ENCODE data around the gene ARPC5L. TPM values are rescaled to one million over a fixed set of nuclear protein-coding genes. Genes with fewer than 3 reads are reported as not detected.

Gene ARPC5L
- total and polyA plus RNA-seq, 2 of the 13 experiments (the other 11 are each of a cell fraction or from before 2014, with no cell fraction given) = 29.9 to 33.8 TPM

DNA sequence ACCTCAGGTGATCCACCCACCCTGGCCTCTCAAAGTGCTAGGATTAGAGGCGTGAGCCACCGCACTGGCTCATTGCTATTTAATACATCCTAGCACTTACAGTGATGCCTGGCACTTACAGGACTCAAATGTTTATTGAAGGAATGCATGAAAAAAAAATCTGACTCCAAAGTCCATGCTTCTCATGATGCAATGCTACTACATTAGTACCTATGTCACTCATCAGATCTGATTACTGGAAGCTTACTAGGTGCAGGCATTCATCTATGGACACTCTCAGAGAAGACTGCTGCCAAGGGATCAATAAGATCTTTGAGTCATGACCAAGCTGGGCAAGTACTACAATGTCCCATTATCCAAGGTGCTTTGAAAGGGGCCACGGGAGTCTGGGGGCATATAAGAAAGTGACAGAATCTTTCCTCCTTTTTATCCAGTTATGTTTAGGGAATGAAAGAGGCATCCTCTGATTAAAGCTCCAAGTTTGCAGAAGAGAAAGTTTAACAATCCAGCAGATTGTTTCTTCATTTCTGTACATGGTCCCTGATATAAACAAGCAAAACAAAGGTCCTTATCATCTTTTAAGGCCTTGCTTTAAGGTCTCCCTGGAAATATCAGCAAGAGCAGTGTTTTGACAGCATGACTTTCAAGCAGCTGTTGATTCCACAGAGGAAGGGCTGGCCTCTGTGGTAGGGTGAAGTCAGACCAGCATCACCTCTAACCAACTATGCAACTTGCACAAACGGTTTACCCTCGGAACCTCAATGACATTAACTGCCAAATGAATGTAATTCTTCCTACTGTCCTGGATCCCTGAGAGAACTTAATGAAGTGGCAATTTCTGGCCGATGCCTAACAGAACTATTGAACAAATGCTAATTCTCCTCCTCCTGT lies 35.9 kb downstream of the ARPC5L start (continued):
- TF ChIP-seq, protein P1, sequence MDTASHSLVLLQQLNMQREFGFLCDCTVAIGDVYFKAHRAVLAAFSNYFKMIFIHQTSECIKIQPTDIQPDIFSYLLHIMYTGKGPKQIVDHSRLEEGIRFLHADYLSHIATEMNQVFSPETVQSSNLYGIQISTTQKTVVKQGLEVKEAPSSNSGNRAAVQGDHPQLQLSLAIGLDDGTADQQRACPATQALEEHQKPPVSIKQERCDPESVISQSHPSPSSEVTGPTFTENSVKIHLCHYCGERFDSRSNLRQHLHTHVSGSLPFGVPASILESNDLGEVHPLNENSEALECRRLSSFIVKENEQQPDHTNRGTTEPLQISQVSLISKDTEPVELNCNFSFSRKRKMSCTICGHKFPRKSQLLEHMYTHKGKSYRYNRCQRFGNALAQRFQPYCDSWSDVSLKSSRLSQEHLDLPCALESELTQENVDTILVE (CRISPR knock-in tag; IDR thresholded peaks at IDR 0.05) = peak; percentile 26; the same call in 1 of the 2 replicates
- TF ChIP-seq, protein P2, sequence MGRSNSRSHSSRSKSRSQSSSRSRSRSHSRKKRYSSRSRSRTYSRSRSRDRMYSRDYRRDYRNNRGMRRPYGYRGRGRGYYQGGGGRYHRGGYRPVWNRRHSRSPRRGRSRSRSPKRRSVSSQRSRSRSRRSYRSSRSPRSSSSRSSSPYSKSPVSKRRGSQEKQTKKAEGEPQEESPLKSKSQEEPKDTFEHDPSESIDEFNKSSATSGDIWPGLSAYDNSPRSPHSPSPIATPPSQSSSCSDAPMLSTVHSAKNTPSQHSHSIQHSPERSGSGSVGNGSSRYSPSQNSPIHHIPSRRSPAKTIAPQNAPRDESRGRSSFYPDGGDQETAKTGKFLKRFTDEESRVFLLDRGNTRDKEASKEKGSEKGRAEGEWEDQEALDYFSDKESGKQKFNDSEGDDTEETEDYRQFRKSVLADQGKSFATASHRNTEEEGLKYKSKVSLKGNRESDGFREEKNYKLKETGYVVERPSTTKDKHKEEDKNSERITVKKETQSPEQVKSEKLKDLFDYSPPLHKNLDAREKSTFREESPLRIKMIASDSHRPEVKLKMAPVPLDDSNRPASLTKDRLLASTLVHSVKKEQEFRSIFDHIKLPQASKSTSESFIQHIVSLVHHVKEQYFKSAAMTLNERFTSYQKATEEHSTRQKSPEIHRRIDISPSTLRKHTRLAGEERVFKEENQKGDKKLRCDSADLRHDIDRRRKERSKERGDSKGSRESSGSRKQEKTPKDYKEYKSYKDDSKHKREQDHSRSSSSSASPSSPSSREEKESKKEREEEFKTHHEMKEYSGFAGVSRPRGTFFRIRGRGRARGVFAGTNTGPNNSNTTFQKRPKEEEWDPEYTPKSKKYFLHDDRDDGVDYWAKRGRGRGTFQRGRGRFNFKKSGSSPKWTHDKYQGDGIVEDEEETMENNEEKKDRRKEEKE (IDR thresholded peaks at IDR 0.05) = no peak
- TF ChIP-seq, protein P3, sequence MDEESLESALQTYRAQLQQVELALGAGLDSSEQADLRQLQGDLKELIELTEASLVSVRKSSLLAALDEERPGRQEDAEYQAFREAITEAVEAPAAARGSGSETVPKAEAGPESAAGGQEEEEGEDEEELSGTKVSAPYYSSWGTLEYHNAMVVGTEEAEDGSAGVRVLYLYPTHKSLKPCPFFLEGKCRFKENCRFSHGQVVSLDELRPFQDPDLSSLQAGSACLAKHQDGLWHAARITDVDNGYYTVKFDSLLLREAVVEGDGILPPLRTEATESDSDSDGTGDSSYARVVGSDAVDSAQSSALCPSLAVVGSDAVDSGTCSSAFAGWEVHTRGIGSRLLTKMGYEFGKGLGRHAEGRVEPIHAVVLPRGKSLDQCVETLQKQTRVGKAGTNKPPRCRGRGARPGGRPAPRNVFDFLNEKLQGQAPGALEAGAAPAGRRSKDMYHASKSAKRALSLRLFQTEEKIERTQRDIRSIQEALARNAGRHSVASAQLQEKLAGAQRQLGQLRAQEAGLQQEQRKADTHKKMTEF (CRISPR knock-in tag; IDR thresholded peaks at IDR 0.05) = peak; percentile 63; the same call in 1 of the 2 replicates
- no peak for TF ChIP-seq EHMT2 (IDR thresholded peaks at IDR 0.05; ENCODE audit: borderline replicate concordance, low read depth, low read length)
- TF ChIP-seq SOX6 (IDR thresholded peaks at IDR 0.05) = no peak
- TF ChIP-seq SOX6 (CRISPR knock-in tag; IDR thresholded peaks at IDR 0.05) = peak; percentile 76
- TF ChIP-seq ZFP1 (CRISPR knock-in tag; IDR thresholded peaks at IDR 0.05) = no peak
- peak; percentile 79; the same call in 1 of the 2 replicates for TF ChIP-seq NFKBIZ (CRISPR knock-in tag; IDR thresholded peaks at IDR 0.05)
- no peak for TF ChIP-seq ZNF180 (CRISPR knock-in tag; IDR thresholded peaks at IDR 0.05; ENCODE audit: borderline replicate concordance, low read depth)
- TF ChIP-seq AGO2 (optimal IDR thresholded peaks at IDR 0.05; ENCODE audit: low read depth, low read length) = no peak
- peak; percentile 66 to 74; a peak in 2 of 4 replicates for TF ChIP-seq EP300 (IDR thresholded peaks at IDR 0.05; ENCODE audit: low read depth in 2 of 2, low read length in 2 of 2)
- peak; percentile 52; the same call in 1 of the 2 replicates for TF ChIP-seq EP300 (CRISPR knock-in tag; IDR thresholded peaks at IDR 0.05; ENCODE audit: borderline replicate concordance)
- TF ChIP-seq TSC22D2 (CRISPR knock-in tag; IDR thresholded peaks at IDR 0.05; ENCODE audit: borderline replicate concordance) = no peak
- peak; percentile 97 for TF ChIP-seq CEBPG (CRISPR knock-in tag; IDR thresholded peaks at IDR 0.05)
- no peak for TF ChIP-seq ZNF550 (CRISPR knock-in tag; IDR thresholded peaks at IDR 0.05; ENCODE audit: borderline replicate concordance)
- TF ChIP-seq WIZ (CRISPR knock-in tag; IDR thresholded peaks at IDR 0.05) = no peak
- TF ChIP-seq, protein P4, sequence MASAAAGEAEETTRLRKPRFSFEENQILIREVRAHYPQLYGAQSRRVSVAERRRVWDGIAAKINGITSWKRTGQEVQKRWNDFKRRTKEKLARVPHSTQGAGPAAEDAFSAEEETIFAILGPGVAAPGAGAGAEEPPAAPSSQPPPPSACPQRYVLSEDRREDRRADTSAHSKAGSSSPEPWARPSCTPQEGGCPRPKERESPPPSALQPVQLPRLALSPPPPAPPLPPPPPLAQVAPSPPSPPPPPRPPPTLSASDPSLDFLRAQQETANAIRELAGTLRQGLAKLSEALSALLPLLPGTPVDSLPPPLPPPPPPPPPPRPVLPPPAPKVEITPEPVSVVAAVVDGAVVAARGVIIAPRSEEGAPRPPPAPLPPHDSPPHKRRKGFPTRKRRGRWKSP (CRISPR knock-in tag; IDR thresholded peaks at IDR 0.05) = peak; percentile 54; the same call in 1 of the 2 replicates
- TF ChIP-seq ZNF746 (CRISPR knock-in tag; IDR thresholded peaks at IDR 0.05) = no peak
- TF ChIP-seq, protein P5, sequence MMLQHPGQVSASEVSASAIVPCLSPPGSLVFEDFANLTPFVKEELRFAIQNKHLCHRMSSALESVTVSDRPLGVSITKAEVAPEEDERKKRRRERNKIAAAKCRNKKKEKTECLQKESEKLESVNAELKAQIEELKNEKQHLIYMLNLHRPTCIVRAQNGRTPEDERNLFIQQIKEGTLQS (CRISPR knock-in tag; IDR thresholded peaks at IDR 0.05) = peak; percentile 75
- TF ChIP-seq, protein P6, sequence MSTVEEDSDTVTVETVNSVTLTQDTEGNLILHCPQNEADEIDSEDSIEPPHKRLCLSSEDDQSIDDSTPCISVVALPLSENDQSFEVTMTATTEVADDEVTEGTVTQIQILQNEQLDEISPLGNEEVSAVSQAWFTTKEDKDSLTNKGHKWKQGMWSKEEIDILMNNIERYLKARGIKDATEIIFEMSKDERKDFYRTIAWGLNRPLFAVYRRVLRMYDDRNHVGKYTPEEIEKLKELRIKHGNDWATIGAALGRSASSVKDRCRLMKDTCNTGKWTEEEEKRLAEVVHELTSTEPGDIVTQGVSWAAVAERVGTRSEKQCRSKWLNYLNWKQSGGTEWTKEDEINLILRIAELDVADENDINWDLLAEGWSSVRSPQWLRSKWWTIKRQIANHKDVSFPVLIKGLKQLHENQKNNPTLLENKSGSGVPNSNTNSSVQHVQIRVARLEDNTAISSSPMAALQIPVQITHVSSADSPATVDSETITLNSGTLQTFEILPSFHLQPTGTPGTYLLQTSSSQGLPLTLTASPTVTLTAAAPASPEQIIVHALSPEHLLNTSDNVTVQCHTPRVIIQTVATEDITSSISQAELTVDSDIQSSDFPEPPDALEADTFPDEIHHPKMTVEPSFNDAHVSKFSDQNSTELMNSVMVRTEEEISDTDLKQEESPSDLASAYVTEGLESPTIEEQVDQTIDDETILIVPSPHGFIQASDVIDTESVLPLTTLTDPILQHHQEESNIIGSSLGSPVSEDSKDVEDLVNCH (CRISPR knock-in tag; IDR thresholded peaks at IDR 0.05) = no peak
